ENCODE data around the gene HBEGF. TPM values are rescaled to one million over a fixed set of nuclear protein-coding genes. Genes with fewer than 3 reads are reported as not detected.

Gene HBEGF
- polyA plus RNA-seq, 3 donors = 25.2 to 548 (median 31.6) TPM

DNA sequence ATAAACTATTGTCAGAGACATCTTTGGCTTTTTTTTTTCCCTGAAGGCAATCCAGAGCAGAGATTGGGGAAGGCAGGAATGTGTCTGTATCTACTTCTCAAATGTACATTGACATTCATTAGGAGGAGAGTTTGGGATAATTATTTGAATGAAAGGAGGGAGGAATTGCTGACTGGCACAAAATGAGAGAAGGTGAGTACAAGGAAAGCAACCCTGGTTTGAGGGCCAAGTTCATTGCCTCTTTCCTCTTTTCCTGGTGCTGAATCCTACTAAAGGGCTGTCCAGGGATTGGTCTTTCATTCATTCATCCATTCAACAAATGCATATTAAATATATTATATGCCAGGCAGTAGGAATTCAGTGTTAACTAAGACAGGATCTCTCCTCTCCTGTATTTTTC is 36.5 kb upstream of the HBEGF start:
- Histone ChIP-seq H3K79me2 (ENCODE audit: insufficient read depth, low read length) (no peaks in the 10 kb centered on the region), H3K27me3 (ENCODE audit: control insufficient read depth in 2 of 2, insufficient read depth in 2 of 2, low read length in 2 of 2) (no peaks in the 10 kb centered on the region), H3K4me3 (replicated peaks in 1 of 3; ENCODE audit: low read depth in 2 of 3, low read length in 3 of 3) (no peak overlapping the region), H3K36me3 (replicated peaks in 1 of 2; ENCODE audit: control insufficient read depth in 1 of 2, insufficient read depth in 2 of 2, low read length in 2 of 2) (no peaks in the 10 kb centered on the region), H3K27ac (ENCODE audit: low read depth in 1 of 2, low read length in 2 of 2) (no peak overlapping the region), H3K9ac (ENCODE audit: insufficient read depth, low read length, poor library complexity, severe bottlenecking) (no peak overlapping the region), H3K4me2 (replicated peaks; ENCODE audit: extremely low read depth, low read length, poor library complexity, severe bottlenecking) (no peak overlapping the region), H2AFZ (ENCODE audit: insufficient read depth, low read depth, low read length, poor library complexity, severe bottlenecking) (no peak overlapping the region), H3K4me1 (ENCODE audit: control insufficient read depth in 1 of 2, insufficient read depth in 2 of 2, low read length in 2 of 2) (peaks cover 0 to 6% of the 10 kb centered on the region in 2 donors), H4K20me1 (ENCODE audit: insufficient read depth, low read length) (no peaks in the 10 kb centered on the region), H3K9me3 (replicated peaks in 1 of 2; ENCODE audit: control insufficient read depth in 1 of 2, insufficient read depth in 1 of 2, low read length in 2 of 2) (no peaks in the 10 kb centered on the region)
- Mint-ChIP-seq H3K27me3 (ENCODE audit: low read depth in 3 of 3) (no peaks in the 10 kb centered on the region), H3K9me3 (peaks cover 0 to 7% (median 2%) of the 10 kb centered on the region in 7 donors), H3K27ac (no peak overlapping the region), H3K4me1 (peaks cover 5% of the 10 kb centered on the region), H3K4me3 (no peak overlapping the region), H3K36me3 (no peaks in the 10 kb centered on the region)
- DNase-seq = no peak
- intact Hi-C loops (cut with micrococcal nuclease) = no loop called here
- TF ChIP-seq, protein P1, sequence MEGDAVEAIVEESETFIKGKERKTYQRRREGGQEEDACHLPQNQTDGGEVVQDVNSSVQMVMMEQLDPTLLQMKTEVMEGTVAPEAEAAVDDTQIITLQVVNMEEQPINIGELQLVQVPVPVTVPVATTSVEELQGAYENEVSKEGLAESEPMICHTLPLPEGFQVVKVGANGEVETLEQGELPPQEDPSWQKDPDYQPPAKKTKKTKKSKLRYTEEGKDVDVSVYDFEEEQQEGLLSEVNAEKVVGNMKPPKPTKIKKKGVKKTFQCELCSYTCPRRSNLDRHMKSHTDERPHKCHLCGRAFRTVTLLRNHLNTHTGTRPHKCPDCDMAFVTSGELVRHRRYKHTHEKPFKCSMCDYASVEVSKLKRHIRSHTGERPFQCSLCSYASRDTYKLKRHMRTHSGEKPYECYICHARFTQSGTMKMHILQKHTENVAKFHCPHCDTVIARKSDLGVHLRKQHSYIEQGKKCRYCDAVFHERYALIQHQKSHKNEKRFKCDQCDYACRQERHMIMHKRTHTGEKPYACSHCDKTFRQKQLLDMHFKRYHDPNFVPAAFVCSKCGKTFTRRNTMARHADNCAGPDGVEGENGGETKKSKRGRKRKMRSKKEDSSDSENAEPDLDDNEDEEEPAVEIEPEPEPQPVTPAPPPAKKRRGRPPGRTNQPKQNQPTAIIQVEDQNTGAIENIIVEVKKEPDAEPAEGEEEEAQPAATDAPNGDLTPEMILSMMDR (IDR thresholded peaks at IDR 0.05) = no peak

DNA sequence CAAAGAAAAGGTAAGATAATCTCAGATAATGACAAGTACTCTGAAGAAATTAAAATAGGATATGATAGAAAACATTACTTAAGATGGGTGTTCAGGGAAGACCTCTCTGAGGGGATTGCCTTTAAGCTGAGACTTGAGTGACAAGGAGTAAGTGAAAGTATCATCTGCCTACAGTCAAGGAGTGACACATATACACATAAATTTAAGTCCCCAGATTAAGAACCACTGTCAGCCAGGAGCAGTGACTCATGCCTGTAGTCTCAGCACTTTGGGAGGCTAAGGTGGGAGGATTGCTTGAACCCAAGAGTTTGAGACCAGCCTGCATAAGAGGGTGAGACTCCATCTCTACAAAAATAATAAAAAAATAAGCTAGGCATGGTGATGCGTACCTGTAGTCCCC is 35.6 kb upstream of the HBEGF start:
- no peaks in the 10 kb centered on the region for H3K79me2 ChIP-seq (ENCODE audit: insufficient read depth, low read length)
- Mint-ChIP-seq H3K36me3 (no peaks in the 10 kb centered on the region), H3K4me1 (peaks cover 5% of the 10 kb centered on the region), H3K4me3 (no peak overlapping the region), H3K27me3 (ENCODE audit: low read depth in 3 of 3) (no peaks in the 10 kb centered on the region), H3K27ac (no peak overlapping the region), H3K9me3 (peaks cover 0 to 7% (median 2%) of the 10 kb centered on the region in 7 donors)
- TF ChIP-seq, protein P1 (IDR thresholded peaks at IDR 0.05) = no peak
- intact Hi-C loops (cut with micrococcal nuclease) = no loop called here
- no peaks in the 10 kb centered on the region for H3K9me3 ChIP-seq (replicated peaks in 1 of 2; ENCODE audit: control insufficient read depth in 1 of 2, insufficient read depth in 1 of 2, low read length in 2 of 2)
- H3K27me3 ChIP-seq (ENCODE audit: control insufficient read depth in 2 of 2, insufficient read depth in 2 of 2, low read length in 2 of 2) = no peaks in the 10 kb centered on the region
- no peak overlapping the region for H3K4me3 ChIP-seq (replicated peaks in 1 of 3; ENCODE audit: low read depth in 2 of 3, low read length in 3 of 3)
- H3K4me1 ChIP-seq (ENCODE audit: control insufficient read depth in 1 of 2, insufficient read depth in 2 of 2, low read length in 2 of 2) = peaks cover 0 to 6% of the 10 kb centered on the region in 2 donors
- WGBS (ENCODE audit: insufficient coverage) = no CpG with 5 or more reads among the region's 1 CpG
- no peak for DNase-seq
- H3K4me2 ChIP-seq (replicated peaks; ENCODE audit: extremely low read depth, low read length, poor library complexity, severe bottlenecking) = no peak overlapping the region
- H3K27ac ChIP-seq (ENCODE audit: low read depth in 1 of 2, low read length in 2 of 2) = no peak overlapping the region
- H3K36me3 ChIP-seq (replicated peaks in 1 of 2; ENCODE audit: control insufficient read depth in 1 of 2, insufficient read depth in 2 of 2, low read length in 2 of 2) = no peaks in the 10 kb centered on the region
- no peaks in the 10 kb centered on the region for H4K20me1 ChIP-seq (ENCODE audit: insufficient read depth, low read length)
- H2AFZ ChIP-seq (ENCODE audit: insufficient read depth, low read depth, low read length, poor library complexity, severe bottlenecking) = no peak overlapping the region
- no peak overlapping the region for H3K9ac ChIP-seq (ENCODE audit: insufficient read depth, low read length, poor library complexity, severe bottlenecking)
